WERI-Rb-1 (cell line): ENCODE measurements around the gene FBRSL1.

ENCODE experiments used
- DNase-seq: peaks from one replicate; pipeline ENCODE4 v3.0.0-alpha.2; 2020
- H3K27ac ChIP-seq: fragments of 250-450 bp; sonication (Bioruptor Pico); 2 replicates; pipeline ENCODE4 v1.5.1; 2020; ENCODE audit warnings: mild to moderate bottlenecking, moderate library complexity
- H3K27me3 ChIP-seq: fragments of 250-450 bp; sonication (Bioruptor Pico); 2 replicates; pipeline ENCODE4 v1.5.1; 2021; ENCODE audit warnings: mild to moderate bottlenecking, low read depth, moderate library complexity; ENCODE audit not compliant: insufficient read depth, severe bottlenecking
- H3K36me3 ChIP-seq: fragments of 250-450 bp; sonication (Bioruptor Pico); 2 replicates; pipeline ENCODE4 v1.5.1; 2020; ENCODE audit warnings: mild to moderate bottlenecking, moderate library complexity
- H3K4me3 ChIP-seq: 2 replicates; pipeline ENCODE4 v1.5.1; 2011; ENCODE audit warnings: low read depth, mild to moderate bottlenecking, control low read depth, low read length
- H3K9me3 ChIP-seq: fragments of 250-450 bp; sonication (Bioruptor Pico); 2 replicates; pipeline ENCODE4 v1.5.1; 2021; ENCODE audit warnings: mild to moderate bottlenecking, moderate library complexity; ENCODE audit not compliant: severe bottlenecking
- TF ChIP-seq, protein P1 (sequence below): IDR thresholded peaks from 2 replicates; pipeline ENCODE4 v1.5.1; 2011; ENCODE audit warnings: low read depth, mild to moderate bottlenecking, control low read depth, inconsistent platforms, low read length

Gene FBRSL1

DNA sequence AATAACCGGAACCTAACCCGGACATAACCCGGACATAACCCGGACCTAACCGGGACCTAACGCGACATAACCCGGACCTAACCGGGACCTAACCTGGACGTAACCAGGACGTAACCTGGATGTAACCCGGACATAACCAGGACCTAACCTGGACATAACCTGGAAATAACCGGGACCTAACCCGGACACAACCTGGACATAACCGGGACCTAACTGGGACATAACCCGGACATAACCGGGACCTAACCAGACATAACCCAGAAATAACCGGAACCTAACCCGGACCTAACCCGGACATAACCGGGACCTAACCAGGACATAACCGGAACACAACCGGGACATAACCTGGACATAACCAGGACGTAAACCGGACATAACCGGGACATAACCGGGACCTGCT lies 6.7 kb upstream of the FBRSL1 start:
- TF ChIP-seq, protein P1, sequence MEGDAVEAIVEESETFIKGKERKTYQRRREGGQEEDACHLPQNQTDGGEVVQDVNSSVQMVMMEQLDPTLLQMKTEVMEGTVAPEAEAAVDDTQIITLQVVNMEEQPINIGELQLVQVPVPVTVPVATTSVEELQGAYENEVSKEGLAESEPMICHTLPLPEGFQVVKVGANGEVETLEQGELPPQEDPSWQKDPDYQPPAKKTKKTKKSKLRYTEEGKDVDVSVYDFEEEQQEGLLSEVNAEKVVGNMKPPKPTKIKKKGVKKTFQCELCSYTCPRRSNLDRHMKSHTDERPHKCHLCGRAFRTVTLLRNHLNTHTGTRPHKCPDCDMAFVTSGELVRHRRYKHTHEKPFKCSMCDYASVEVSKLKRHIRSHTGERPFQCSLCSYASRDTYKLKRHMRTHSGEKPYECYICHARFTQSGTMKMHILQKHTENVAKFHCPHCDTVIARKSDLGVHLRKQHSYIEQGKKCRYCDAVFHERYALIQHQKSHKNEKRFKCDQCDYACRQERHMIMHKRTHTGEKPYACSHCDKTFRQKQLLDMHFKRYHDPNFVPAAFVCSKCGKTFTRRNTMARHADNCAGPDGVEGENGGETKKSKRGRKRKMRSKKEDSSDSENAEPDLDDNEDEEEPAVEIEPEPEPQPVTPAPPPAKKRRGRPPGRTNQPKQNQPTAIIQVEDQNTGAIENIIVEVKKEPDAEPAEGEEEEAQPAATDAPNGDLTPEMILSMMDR, result no peak
- no peak for DNase-seq
- Histone ChIP-seq H3K9me3 (no peaks in the 10 kb centered on the region), H3K4me3 (no peak overlapping the region), H3K27ac (no peak overlapping the region), H3K36me3 (no peaks in the 10 kb centered on the region), H3K27me3 (no peaks in the 10 kb centered on the region)

DNA sequence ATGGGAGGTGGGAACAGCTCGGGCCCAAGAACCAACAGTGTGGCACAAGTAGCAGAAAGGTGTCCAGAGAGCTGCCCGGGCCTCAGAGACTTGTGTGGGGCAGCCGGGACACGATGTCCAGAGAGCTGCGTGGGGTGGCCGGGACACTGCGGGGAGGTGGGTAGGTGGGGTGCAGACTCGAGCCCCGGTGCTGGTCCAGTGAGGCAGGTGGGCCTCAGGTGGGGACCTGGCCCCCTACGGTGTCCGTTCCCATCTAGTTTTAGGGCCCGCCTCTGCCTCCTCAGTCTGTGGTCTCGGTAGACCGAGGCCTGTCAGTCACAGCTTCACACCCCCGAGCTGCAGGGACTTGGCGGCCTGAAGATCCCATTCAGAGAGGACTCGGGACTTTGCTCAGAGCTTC lies 6.3 kb upstream of the FBRSL1 start:
- TF ChIP-seq, protein P1, result no peak

DNA sequence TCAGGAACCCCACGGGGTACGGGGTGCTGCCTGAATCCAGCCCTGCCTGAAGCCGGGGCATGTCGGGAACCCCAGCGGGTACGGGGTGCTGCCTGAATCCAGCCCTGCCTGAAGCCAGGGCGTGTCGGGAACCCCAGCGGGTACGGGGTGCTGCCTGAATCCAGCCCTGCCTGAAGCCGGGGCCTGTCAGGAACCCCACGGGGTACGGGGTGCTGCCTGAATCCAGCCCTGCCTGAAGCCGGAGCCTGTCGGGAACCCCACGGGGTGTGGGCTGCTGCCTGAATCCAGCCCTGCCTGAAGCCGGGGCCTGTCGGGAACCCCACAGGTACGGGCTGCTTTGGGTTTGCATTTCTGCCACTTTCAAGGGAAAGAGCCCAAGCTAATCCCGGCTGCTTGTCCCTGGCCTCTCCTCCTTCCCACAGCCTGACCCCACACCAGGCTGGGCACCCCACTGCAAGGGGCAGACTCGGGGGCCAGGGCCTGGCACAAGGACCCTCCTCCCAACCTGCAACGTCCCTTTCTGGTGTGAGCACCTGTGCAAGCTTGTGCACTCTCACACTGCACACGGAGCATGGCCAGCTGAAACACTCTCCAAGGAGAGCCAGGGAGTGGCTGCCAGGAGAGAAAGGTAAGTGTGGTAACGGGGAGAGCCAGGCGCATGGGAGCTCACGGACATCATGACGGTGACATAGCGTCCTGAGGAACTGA lies 5.6 kb upstream of the FBRSL1 start:
- Histone ChIP-seq H3K9me3 (no peaks in the 10 kb centered on the region), H3K4me3 (no peak overlapping the region), H3K27me3 (no peaks in the 10 kb centered on the region), H3K27ac (0 out of 2 replicates have a peak overlapping the region, but pooled peaks have one; percentile 8), H3K36me3 (no peaks in the 10 kb centered on the region)
- DNase-seq, result no peak
- TF ChIP-seq, protein P1, result no peak

More for the DNA sequence above, 6.3 kb upstream of the FBRSL1 start:
- H3K27ac ChIP-seq, result no peak overlapping the region
- DNase-seq, result no peak
- no peaks in the 10 kb centered on the region for H3K9me3 ChIP-seq
- no peaks in the 10 kb centered on the region for H3K27me3 ChIP-seq
- no peak overlapping the region for H3K4me3 ChIP-seq
- no peaks in the 10 kb centered on the region for H3K36me3 ChIP-seq

DNA sequence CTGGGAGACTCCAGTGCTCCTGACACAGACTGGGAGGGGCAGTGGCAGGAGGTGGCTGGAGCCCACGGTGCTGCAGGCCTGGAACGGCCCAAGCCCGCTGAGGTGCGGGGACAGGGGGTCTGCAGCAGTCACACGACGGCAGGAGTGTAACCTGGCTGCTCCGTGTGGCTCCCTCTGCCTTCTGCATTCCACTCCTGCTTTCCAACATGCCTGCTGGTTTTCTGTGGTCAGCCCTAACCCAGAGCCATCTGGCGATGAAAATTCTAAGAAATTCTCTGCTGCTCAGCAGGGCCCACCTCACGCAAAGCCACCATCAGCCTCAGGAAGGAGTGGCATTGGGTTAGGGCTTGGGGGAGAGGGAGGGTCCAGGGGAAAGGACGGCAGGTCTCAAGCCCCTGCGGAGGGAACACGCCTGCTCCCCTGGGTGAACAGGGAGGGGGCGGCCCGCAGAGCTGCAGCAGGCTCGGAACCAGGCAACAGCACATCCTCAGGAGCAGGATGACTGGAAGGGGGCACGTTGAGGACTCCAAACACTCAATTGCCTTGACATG lies 5.0 kb upstream of the FBRSL1 start:
- TF ChIP-seq, protein P1, result no peak
- H3K9me3 ChIP-seq, result no peaks in the 10 kb centered on the region
- 0 out of 2 replicates have a peak overlapping the region, but pooled peaks have one; percentile 8 for H3K27ac ChIP-seq
- H3K27me3 ChIP-seq, result no peaks in the 10 kb centered on the region
- no peaks in the 10 kb centered on the region for H3K36me3 ChIP-seq
- no peak for DNase-seq
- no peak overlapping the region for H3K4me3 ChIP-seq

DNA sequence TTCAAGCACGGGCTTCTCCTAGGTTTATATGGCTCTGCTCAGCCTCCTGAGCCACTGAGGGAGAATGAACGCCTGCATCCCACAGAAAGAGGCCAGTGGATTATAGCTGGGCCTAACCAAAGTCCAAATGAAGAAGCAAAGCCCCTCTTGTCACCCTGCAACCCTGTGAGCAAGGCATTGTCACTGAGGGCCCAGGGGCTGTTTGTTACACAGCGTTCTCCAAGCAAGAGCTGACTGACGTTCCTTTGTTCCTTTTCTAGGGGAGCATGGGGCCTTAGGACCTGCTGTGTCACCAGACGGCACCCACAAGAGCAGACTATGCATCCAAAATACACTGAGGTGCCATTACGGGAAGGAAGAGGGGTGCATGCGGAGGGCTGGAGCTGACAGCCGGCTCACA lies 4.3 kb upstream of the FBRSL1 start:
- H3K9me3 ChIP-seq, result no peaks in the 10 kb centered on the region
- TF ChIP-seq, protein P1, result no peak
- no peaks in the 10 kb centered on the region for H3K27me3 ChIP-seq
- no peak overlapping the region for H3K27ac ChIP-seq
- no peak overlapping the region for H3K4me3 ChIP-seq
- DNase-seq, result no peak
- H3K36me3 ChIP-seq, result no peaks in the 10 kb centered on the region
